ENCODE data around the gene CLEC19A. TPM values are rescaled to one million over a fixed set of nuclear protein-coding genes. Genes with fewer than 3 reads are reported as not detected.

CLEC19A gene
- total RNA-seq, 1 experiment from 2014 or later: not detected

- Mint-ChIP-seq H3K27me3 (ENCODE audit: unreplicated experiment) (peaks cover 5% of the 10 kb centered on the region), H3K4me3 (ENCODE audit: low read depth, unreplicated experiment) (no peak overlapping the region), H3K27ac (ENCODE audit: unreplicated experiment) (no peak overlapping the region), H3K36me3 (ENCODE audit: insufficient read depth, unreplicated experiment) (no peaks in the 10 kb centered on the region), H3K9me3 (ENCODE audit: low read depth, unreplicated experiment) (no peaks in the 10 kb centered on the region), H3K4me1 (ENCODE audit: low read depth, unreplicated experiment) (no peaks in the 10 kb centered on the region)
- no peak for TF ChIP-seq CTCF (IDR thresholded peaks at IDR 0.05; ENCODE audit: unreplicated experiment)
- CTCF ChIA-PET: no interaction called here
- no TSS peak for BruUV-seq (replicated peaks)
- intact Hi-C loops (cut with micrococcal nuclease; ENCODE audit: unreplicated experiment): no loop called here
- peak; percentile 17 for DNase-seq
Measured at GRCh38 chr16:19307587-19308241, 22.2 kb downstream of the CLEC19A start.

- BruUV-seq (replicated peaks): no TSS peak
- no peaks in the 10 kb centered on the region for H3K36me3 Mint-ChIP-seq (ENCODE audit: insufficient read depth, unreplicated experiment)
- intact Hi-C loops (cut with micrococcal nuclease; ENCODE audit: unreplicated experiment): no loop called here
- TF ChIP-seq CTCF (IDR thresholded peaks at IDR 0.05; ENCODE audit: unreplicated experiment): no peak
- H3K4me1 Mint-ChIP-seq (ENCODE audit: low read depth, unreplicated experiment): no peaks in the 10 kb centered on the region
- H3K9me3 Mint-ChIP-seq (ENCODE audit: low read depth, unreplicated experiment): no peaks in the 10 kb centered on the region
- no peaks in the 10 kb centered on the region for H3K27me3 Mint-ChIP-seq (ENCODE audit: unreplicated experiment)
- no peak overlapping the region for H3K4me3 Mint-ChIP-seq (ENCODE audit: low read depth, unreplicated experiment)
- DNase-seq: no peak
- H3K27ac Mint-ChIP-seq (ENCODE audit: unreplicated experiment): no peak overlapping the region
- CTCF ChIA-PET: interaction anchor here (0.7 to 1.0 kb wide), 2 partner anchors 10 to 124 kb away, joined by 3 read pairs; no protein-coding TSS in a partner anchor
Measured at GRCh38 chr16:19308392-19308791, 22.9 kb downstream of the CLEC19A start.

GRCh38 chr16:19309178-19309577, 23.6 kb downstream of the CLEC19A start:
- Mint-ChIP-seq H3K36me3 (ENCODE audit: insufficient read depth, unreplicated experiment) (no peaks in the 10 kb centered on the region), H3K4me3 (ENCODE audit: low read depth, unreplicated experiment) (no peak overlapping the region), H3K9me3 (ENCODE audit: low read depth, unreplicated experiment) (no peaks in the 10 kb centered on the region), H3K27me3 (ENCODE audit: unreplicated experiment) (no peaks in the 10 kb centered on the region), H3K4me1 (ENCODE audit: low read depth, unreplicated experiment) (no peaks in the 10 kb centered on the region), H3K27ac (ENCODE audit: unreplicated experiment) (no peak overlapping the region)
- BruUV-seq (replicated peaks): no TSS peak
- CTCF ChIA-PET: interaction anchor here (0.6 to 1.0 kb wide), 4 partner anchors 9 to 324 kb away, joined by 3 to 6 read pairs (median 4); no protein-coding TSS in a partner anchor
- intact Hi-C loops (cut with micrococcal nuclease; ENCODE audit: unreplicated experiment): no loop called here
- TF ChIP-seq CTCF (IDR thresholded peaks at IDR 0.05; ENCODE audit: unreplicated experiment): no peak
- no peak for DNase-seq

- H3K36me3 Mint-ChIP-seq (ENCODE audit: insufficient read depth, unreplicated experiment): no peaks in the 10 kb centered on the region
- intact Hi-C loops (cut with micrococcal nuclease; ENCODE audit: unreplicated experiment): no loop called here
- no peaks in the 10 kb centered on the region for H3K9me3 Mint-ChIP-seq (ENCODE audit: low read depth, unreplicated experiment)
- H3K27me3 Mint-ChIP-seq (ENCODE audit: unreplicated experiment): no peaks in the 10 kb centered on the region
- CTCF ChIA-PET: no interaction called here
- DNase-seq: no peak
- H3K27ac Mint-ChIP-seq (ENCODE audit: unreplicated experiment): no peak overlapping the region
- H3K4me3 Mint-ChIP-seq (ENCODE audit: low read depth, unreplicated experiment): no peak overlapping the region
- TF ChIP-seq CTCF (IDR thresholded peaks at IDR 0.05; ENCODE audit: unreplicated experiment): no peak
- BruUV-seq (replicated peaks): no TSS peak
- no peaks in the 10 kb centered on the region for H3K4me1 Mint-ChIP-seq (ENCODE audit: low read depth, unreplicated experiment)
Measured at GRCh38 chr16:19314718-19315425, 29.3 kb downstream of the CLEC19A start.
